Stomach smooth muscle (tissue), 2 donors: ENCODE data around the gene SRMS.
"Not testable (repeated sequence)": the region's sequence is repeated elsewhere in the genome, so short reads cannot be mapped to it uniquely, and the experiment has no call there.

Experiments used
- H3K27ac ChIP-seq: one replicate; pipeline ENCODE4 v1.7.0; 2013; ENCODE audit warnings: mild to moderate bottlenecking, low read length, inconsistent platforms
- H3K27me3 ChIP-seq, 2 donors: one replicate each; pipeline ENCODE4 v1.7.0; 2013; ENCODE audit warnings: low read length in 2 of 2; ENCODE audit not compliant: insufficient read depth in 2 of 2, control insufficient read depth in 1 of 2
- H3K36me3 ChIP-seq, 2 donors: one replicate each; pipeline ENCODE4 v1.7.0; 2013; ENCODE audit warnings: low read length in 2 of 2; ENCODE audit not compliant: control insufficient read depth in 2 of 2, insufficient read depth in 2 of 2
- H3K4me1 ChIP-seq: one replicate; pipeline ENCODE4 v1.7.0; 2013; ENCODE audit warnings: low read length; ENCODE audit not compliant: control insufficient read depth, insufficient read depth
- H3K4me3 ChIP-seq, 2 donors: one replicate each; pipeline ENCODE4 v1.7.0; 2013; ENCODE audit warnings: low read length in 2 of 2
- H3K9ac ChIP-seq, 2 donors: one replicate each; pipeline ENCODE4 v1.7.0; 2013; ENCODE audit warnings: low read length in 2 of 2, mild to moderate bottlenecking in 1 of 2
- H3K9me3 ChIP-seq, 2 donors: one replicate each; pipeline ENCODE4 v1.7.0; 2013; ENCODE audit warnings: low read length in 2 of 2; ENCODE audit not compliant: control insufficient read depth in 2 of 2
- donor health status: healthy.
- donor health status: Pancreatic carcinoma.

The SRMS gene

GRCh38 chr20:63514520-63514919 is 33.0 kb downstream of the SRMS start:
- H3K9ac ChIP-seq, H3K27me3 ChIP-seq, H3K36me3 ChIP-seq, H3K27ac ChIP-seq, H3K4me1 ChIP-seq, H3K9me3 ChIP-seq, H3K4me3 ChIP-seq: not testable (repeated sequence)

- H3K9ac ChIP-seq: no peak overlapping the region
- no peaks in the 10 kb centered on the region for H3K9me3 ChIP-seq
- no peaks in the 10 kb centered on the region for H3K36me3 ChIP-seq
- H3K27me3 ChIP-seq: peaks cover 0 to 9% of the 10 kb centered on the region in 2 donors
- no peaks in the 10 kb centered on the region for H3K4me1 ChIP-seq
- no peak overlapping the region for H3K4me3 ChIP-seq
- H3K27ac ChIP-seq: no peak overlapping the region
Measured at GRCh38 chr20:63513207-63513606, 34.3 kb downstream of the SRMS start.

GRCh38 chr20:63509088-63509564 is 38.4 kb downstream of the SRMS start:
- H3K36me3 ChIP-seq: no peaks in the 10 kb centered on the region
- H3K27ac ChIP-seq: no peak overlapping the region
- no peak overlapping the region for H3K9ac ChIP-seq
- H3K27me3 ChIP-seq: peaks cover 0 to 23% of the 10 kb centered on the region in 2 donors
- H3K4me1 ChIP-seq: no peaks in the 10 kb centered on the region
- peaks cover 8 to 20% of the 10 kb centered on the region in 2 donors for H3K9me3 ChIP-seq
- H3K4me3 ChIP-seq: no peak overlapping the region

- Histone ChIP-seq H3K27ac (no peak overlapping the region), H3K9ac (no peak overlapping the region), H3K36me3 (no peaks in the 10 kb centered on the region), H3K4me3 (no peak overlapping the region), H3K9me3 (peaks cover 8 to 20% of the 10 kb centered on the region in 2 donors), H3K4me1 (no peaks in the 10 kb centered on the region), H3K27me3 (peaks cover 0 to 27% of the 10 kb centered on the region in 2 donors)
Measured at GRCh38 chr20:63508072-63508768, 39.3 kb downstream of the SRMS start.

- no peaks in the 10 kb centered on the region for H3K36me3 ChIP-seq
- no peaks in the 10 kb centered on the region for H3K4me1 ChIP-seq
- no peak overlapping the region for H3K9ac ChIP-seq
- no peak overlapping the region for H3K4me3 ChIP-seq
- no peak overlapping the region for H3K27ac ChIP-seq
- H3K9me3 ChIP-seq: peaks cover 8 to 20% of the 10 kb centered on the region in 2 donors
- H3K27me3 ChIP-seq: peaks cover 0 to 34% of the 10 kb centered on the region in 2 donors
Measured at GRCh38 chr20:63507083-63507743, 40.3 kb downstream of the SRMS start.

- no peak overlapping the region for H3K4me3 ChIP-seq
- H3K27me3 ChIP-seq: peaks cover 4 to 35% of the 10 kb centered on the region in 2 donors
- H3K9ac ChIP-seq: no peak overlapping the region
- H3K9me3 ChIP-seq: peaks cover 8 to 20% of the 10 kb centered on the region in 2 donors
- no peak overlapping the region for H3K27ac ChIP-seq
- no peaks in the 10 kb centered on the region for H3K4me1 ChIP-seq
- H3K36me3 ChIP-seq: no peaks in the 10 kb centered on the region
Measured at GRCh38 chr20:63505723-63506122, 41.8 kb downstream of the SRMS start.

GRCh38 chr20:63505281-63505680 is 42.3 kb downstream of the SRMS start:
- Histone ChIP-seq H3K9me3 (peaks cover 8 to 20% of the 10 kb centered on the region in 2 donors), H3K4me3 (no peak overlapping the region), H3K27ac (no peak overlapping the region), H3K4me1 (no peaks in the 10 kb centered on the region), H3K9ac (no peak overlapping the region), H3K36me3 (no peaks in the 10 kb centered on the region), H3K27me3 (peaks cover 5 to 35% of the 10 kb centered on the region in 2 donors)

- H3K9me3 ChIP-seq: peaks cover 8 to 20% of the 10 kb centered on the region in 2 donors
- no peak overlapping the region for H3K4me3 ChIP-seq
- no peak overlapping the region for H3K9ac ChIP-seq
- H3K4me1 ChIP-seq: peaks cover under 1% of the 10 kb centered on the region
- H3K27me3 ChIP-seq: peaks cover 9 to 40% of the 10 kb centered on the region in 2 donors
- no peaks in the 10 kb centered on the region for H3K36me3 ChIP-seq
- H3K27ac ChIP-seq: no peak overlapping the region
Measured at GRCh38 chr20:63504642-63505041, 42.9 kb downstream of the SRMS start.

- H3K36me3 ChIP-seq: no peaks in the 10 kb centered on the region
- no peak overlapping the region for H3K4me3 ChIP-seq
- peaks cover 5% of the 10 kb centered on the region for H3K4me1 ChIP-seq
- peaks cover 14 to 41% of the 10 kb centered on the region in 2 donors for H3K27me3 ChIP-seq
- no peak overlapping the region for H3K27ac ChIP-seq
- no peak overlapping the region for H3K9ac ChIP-seq
- H3K9me3 ChIP-seq: peaks cover 8 to 20% of the 10 kb centered on the region in 2 donors
Measured at GRCh38 chr20:63503524-63503923, 44.0 kb downstream of the SRMS start.

- Histone ChIP-seq H3K9ac (no peak overlapping the region), H3K9me3 (peaks cover 8 to 16% of the 10 kb centered on the region in 2 donors), H3K27ac (no peak overlapping the region), H3K4me3 (no peak overlapping the region), H3K27me3 (peaks cover 20 to 37% of the 10 kb centered on the region in 2 donors), H3K4me1 (peaks cover 9% of the 10 kb centered on the region), H3K36me3 (no peaks in the 10 kb centered on the region)
Measured at GRCh38 chr20:63502671-63503172, 44.8 kb downstream of the SRMS start.
